ENCODE data around the gene ZNF770.
A peak's percentile ranks its signal among the peaks of the same experiment; 100 is the strongest.

The ZNF770 gene

DNA sequence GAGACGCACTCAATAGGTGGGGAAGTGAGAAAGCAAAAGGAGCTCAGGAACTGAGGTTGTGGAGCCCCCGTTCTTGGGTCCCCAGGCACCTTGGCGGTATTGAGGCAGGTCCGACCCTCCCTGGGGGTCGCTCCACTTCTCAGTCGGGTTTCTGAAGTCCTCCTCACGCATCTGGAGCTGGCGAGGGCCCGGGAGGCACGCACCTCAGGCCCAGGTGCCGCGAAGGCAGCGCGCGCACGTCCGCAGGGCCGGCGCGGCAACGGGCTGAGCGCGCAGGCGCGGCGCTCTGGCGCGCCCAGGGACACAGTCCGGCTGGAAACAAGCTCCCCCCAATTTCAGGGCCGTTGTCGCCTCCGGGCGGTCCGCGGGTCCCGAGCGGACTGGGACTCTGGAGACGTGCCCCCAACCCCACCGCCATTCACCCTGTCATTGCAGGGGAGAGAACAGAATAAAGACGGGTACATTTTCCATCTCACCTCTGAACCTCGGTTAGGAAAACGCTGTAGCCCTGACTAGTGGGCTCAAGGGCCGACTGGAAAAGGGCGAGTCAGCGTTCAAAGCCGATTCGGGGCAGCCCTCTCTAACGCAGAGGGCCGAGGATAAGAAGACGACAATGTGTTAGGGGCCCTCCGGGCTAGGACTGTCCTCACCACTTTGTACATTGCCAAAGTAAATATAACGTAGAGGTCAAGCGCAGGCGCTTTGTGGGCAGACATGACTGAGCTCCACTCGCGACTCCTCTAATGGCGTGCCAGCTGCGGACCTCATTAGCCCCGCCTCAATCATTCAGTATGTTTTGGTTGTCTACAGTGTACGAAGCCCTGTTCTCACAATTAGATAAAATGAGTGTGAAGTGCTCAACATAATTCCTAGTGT lies at the start of gene ZNF770:
ZNF770 (minus strand) TSS at position 261 of the 876 bp plus-strand sequence. CDS start 4,853 bp downstream, outside the sequence.
- TF ChIP-seq GATA1 (IDR thresholded peaks at IDR 0.05; ENCODE audit: low read depth, low read length) (no peak), POLR2A (IDR thresholded peaks at IDR 0.05; ENCODE audit: low read length) (peak; percentile 96)
- DNase-seq = peak; percentile 90 to 94

- TF ChIP-seq GATA1 (IDR thresholded peaks at IDR 0.05; ENCODE audit: low read depth, low read length) (no peak), POLR2A (IDR thresholded peaks at IDR 0.05; ENCODE audit: low read length) (no peak)
These were observed 40.3 kb upstream of the ZNF770 start for GRCh38 chr15:35028235-35028984.

GRCh38 chr15:35023804-35024203 lies 35.7 kb upstream of the ZNF770 start:
- no peak for DNase-seq
- TF ChIP-seq POLR2A (IDR thresholded peaks at IDR 0.05; ENCODE audit: low read length) = no peak
- no peak for TF ChIP-seq GATA1 (IDR thresholded peaks at IDR 0.05; ENCODE audit: low read depth, low read length)

More at GRCh38 chr15:35028235-35028984, 40.3 kb upstream of the ZNF770 start:
- no peak for DNase-seq

- no peak for DNase-seq
- TF ChIP-seq GATA1 (IDR thresholded peaks at IDR 0.05; ENCODE audit: low read depth, low read length) (no peak), POLR2A (IDR thresholded peaks at IDR 0.05; ENCODE audit: low read length) (no peak)
These were observed 32.9 kb upstream of the ZNF770 start for GRCh38 chr15:35020974-35021373.

GRCh38 chr15:35019404-35020327 lies 31.6 kb upstream of the ZNF770 start:
- DNase-seq = no peak

GRCh38 chr15:35014241-35014640 lies 26.2 kb upstream of the ZNF770 start:
- no peak for DNase-seq

More at GRCh38 chr15:35019404-35020327, 31.6 kb upstream of the ZNF770 start:
- TF ChIP-seq POLR2A (IDR thresholded peaks at IDR 0.05; ENCODE audit: low read length) (no peak), GATA1 (IDR thresholded peaks at IDR 0.05; ENCODE audit: low read depth, low read length) (no peak)

DNA sequence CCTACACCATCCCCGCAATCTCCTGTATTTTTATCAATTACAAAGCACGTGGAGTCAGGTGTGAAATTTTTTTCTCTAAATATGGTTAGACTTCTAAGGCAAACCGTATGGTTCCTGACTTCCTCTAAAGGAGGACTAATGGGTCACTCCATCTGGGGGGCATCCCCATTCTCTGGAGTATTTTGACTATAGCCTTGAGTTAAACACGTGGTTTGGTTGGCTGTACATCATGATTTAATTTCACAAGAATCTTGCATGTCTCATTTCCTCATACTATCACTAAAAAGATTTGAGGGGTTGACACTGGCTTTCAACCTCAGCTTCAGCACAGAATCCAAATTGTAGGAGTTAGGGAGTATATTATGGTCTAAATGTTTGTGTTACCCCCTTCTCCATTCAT lies 25.3 kb upstream of the ZNF770 start:
- DNase-seq = no peak
- no peak for TF ChIP-seq GATA1 (IDR thresholded peaks at IDR 0.05; ENCODE audit: low read depth, low read length)
- no peak for TF ChIP-seq POLR2A (IDR thresholded peaks at IDR 0.05; ENCODE audit: low read length)

More at GRCh38 chr15:35014241-35014640, 26.2 kb upstream of the ZNF770 start:
- TF ChIP-seq GATA1 (IDR thresholded peaks at IDR 0.05; ENCODE audit: low read depth, low read length) (no peak), POLR2A (IDR thresholded peaks at IDR 0.05; ENCODE audit: low read length) (no peak)

GRCh38 chr15:35007397-35007796 lies 19.3 kb upstream of the ZNF770 start:
- no peak for DNase-seq
- TF ChIP-seq POLR2A (IDR thresholded peaks at IDR 0.05; ENCODE audit: low read length) (no peak), GATA1 (IDR thresholded peaks at IDR 0.05; ENCODE audit: low read depth, low read length) (no peak)

GRCh38 chr15:35005933-35006332 lies 17.8 kb upstream of the ZNF770 start:
- no peak for TF ChIP-seq POLR2A (IDR thresholded peaks at IDR 0.05; ENCODE audit: low read length)
- TF ChIP-seq GATA1 (IDR thresholded peaks at IDR 0.05; ENCODE audit: low read depth, low read length) = no peak
- no peak for DNase-seq

GRCh38 chr15:35003928-35004327 lies 15.8 kb upstream of the ZNF770 start:
- no peak for DNase-seq
- TF ChIP-seq GATA1 (IDR thresholded peaks at IDR 0.05; ENCODE audit: low read depth, low read length) (no peak), POLR2A (IDR thresholded peaks at IDR 0.05; ENCODE audit: low read length) (no peak)

DNA sequence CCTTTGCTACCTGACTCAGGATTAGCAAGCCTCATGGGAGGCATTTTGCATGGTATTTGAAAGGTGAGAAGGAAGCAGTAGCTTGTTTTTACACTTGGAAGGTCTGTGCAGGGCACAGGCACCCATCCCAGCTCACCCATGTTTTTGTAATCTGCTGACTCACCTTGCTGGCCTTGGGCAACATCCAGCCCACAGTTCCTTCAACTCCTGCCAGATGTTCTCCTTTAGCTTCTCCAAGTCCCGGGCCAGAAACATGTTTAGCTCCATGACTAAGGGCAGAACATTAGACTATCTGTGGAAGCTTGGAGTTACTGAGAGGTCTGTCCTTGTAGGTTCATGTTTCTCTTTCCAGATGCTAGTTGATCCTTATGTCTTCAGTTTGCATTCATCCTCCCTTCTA lies 12.4 kb upstream of the ZNF770 start:
- TF ChIP-seq GATA1 (IDR thresholded peaks at IDR 0.05; ENCODE audit: low read depth, low read length) (no peak), POLR2A (IDR thresholded peaks at IDR 0.05; ENCODE audit: low read length) (no peak)

GRCh38 chr15:34999906-35000305 lies 11.8 kb upstream of the ZNF770 start:
- no peak for DNase-seq
- TF ChIP-seq POLR2A (IDR thresholded peaks at IDR 0.05; ENCODE audit: low read length) (no peak), GATA1 (IDR thresholded peaks at IDR 0.05; ENCODE audit: low read depth, low read length) (no peak)

More for the DNA sequence above, 12.4 kb upstream of the ZNF770 start:
- peak in 1 of 2 experiments; percentile 20 for DNase-seq

GRCh38 chr15:34994925-34995324 lies 6.8 kb upstream of the ZNF770 start:
- DNase-seq = no peak
- TF ChIP-seq GATA1 (IDR thresholded peaks at IDR 0.05; ENCODE audit: low read depth, low read length) = no peak
